UCSD-AML1 (cell line): ENCODE results near the gene DEGS2.
"Not testable (repeated sequence)": the region's sequence is repeated elsewhere in the genome, so short reads cannot be mapped to it uniquely, and the experiment has no call there.

ENCODE experiments used
- DNase-seq: peaks from one replicate; lab custom pipeline; 2025; ENCODE audit not compliant: unreplicated experiment; lab: John Stamatoyannopoulos, UW

The DEGS2 gene

DNA sequence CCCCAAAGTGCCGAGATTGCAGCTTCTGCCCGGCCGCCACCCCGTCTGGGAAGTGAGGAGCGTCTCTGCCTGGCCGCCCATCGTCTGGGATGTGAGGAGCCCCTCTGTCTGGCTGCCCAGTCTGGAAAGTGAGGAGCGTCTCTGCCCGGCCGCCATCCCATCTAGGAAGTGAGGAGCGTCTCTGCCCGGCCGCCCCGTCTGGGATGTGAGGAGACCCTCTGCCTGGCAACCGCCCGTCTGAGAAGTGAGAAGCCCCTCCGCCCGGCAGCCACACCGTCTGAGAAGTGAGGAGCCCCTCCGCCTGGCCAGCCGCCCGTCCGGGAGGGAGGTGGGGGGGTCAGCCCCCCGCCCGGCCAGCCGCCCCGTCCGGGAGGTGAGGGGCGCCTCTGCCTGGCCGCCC lies 21.2 kb upstream of the DEGS2 start:
- not testable (repeated sequence) for DNase-seq

DNA sequence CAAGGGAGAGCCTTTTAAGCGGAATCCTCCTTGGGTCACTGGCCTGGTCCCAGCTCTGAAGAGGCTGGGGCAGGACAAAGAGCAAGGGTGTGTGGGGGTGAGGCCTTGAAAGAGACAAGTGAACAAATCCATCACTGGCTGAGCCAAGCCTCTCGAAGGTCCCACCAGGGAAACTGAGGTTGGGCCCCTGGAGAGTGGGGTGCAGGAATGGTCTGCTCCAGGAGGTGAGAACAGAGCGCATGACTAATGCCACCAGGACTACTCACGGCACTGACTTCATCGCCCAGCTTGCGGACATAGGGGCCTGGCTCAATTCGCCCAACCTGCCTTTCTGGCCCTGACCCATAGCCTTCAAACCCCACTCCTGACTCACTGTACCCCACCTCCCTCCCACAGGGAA lies 19.2 kb upstream of the DEGS2 start:
- no peak for DNase-seq

DNA sequence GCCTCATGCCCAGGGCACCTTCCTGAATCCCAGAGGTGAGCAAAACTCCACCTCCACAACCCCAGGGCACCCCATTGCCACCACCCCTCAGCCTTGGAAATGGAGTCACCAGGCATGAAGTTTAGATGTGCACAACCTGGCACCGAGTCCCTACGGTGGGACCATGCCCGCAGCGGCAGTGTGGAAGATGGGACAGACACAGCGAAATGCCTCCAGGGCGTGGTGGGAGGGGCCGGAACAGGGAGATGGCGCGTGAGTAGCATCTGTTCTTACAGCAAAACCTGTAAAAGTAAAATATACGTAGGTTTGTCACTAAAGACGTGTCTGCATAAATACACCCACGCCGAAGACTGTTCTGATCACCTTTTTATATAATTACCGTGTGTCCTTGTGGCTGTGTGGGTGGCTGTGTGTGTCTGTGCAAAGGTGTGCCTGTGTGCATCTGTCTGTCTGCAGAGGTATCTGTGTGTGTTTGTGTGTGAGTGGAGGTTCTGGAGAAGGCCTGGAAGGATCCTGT lies 17.4 kb upstream of the DEGS2 start:
- DNase-seq, result no peak

DNA sequence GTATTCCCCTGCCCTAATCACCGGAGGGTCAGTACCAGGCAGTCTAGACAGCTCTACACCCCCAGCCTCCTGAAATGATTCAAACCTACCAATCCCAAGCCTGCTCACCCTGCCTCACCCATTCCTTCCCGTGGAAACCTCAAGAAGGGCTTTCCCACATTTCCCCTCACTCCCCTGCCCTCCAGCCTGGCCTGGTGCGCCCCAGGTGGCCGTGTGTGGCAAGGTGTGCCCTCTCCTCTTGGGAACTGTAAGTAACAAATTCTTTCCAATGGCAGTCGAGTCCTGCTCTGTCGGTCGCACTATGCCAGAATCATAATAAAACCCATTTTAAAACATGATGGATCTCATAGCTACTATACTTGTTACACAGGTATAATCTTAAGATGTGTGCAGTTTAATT lies 13.9 kb upstream of the DEGS2 start:
- no peak for DNase-seq

DNA sequence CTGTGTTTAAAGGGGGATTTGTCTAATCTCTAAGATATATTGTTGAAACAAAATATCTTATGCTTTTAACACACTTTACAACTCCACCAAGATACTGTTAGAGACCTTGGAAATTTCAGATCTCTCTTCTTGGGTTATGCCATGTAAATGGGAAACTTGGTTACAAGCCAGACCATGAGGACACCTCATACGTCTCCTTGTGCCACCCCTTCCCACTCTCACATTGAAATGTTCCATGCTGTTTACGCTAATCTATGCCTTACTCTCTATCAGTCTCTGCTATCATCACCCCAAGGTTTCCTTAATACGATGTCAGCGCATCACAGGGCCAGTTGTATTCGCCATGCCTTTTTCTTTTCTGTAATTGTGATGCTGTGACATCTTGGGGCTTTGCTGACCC lies 13.4 kb upstream of the DEGS2 start:
- DNase-seq, result no peak

DNA sequence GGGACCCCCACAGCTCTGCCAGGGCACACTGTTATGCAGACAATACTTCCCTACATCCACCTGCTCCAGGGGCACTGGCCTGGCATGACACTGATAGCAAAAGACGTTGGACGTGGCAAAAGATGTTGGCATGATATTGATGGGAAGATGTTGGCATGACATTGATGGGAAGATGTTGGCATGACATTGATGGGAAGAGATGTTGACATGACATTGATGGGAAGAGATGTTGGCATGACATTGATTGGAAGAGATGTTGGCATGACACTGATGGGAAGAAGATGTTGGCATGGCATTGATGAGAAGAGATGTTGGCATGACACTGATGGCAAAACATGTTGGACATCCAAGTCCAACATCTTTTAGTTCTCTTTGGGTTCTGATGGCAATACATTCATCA lies 11.4 kb upstream of the DEGS2 start:
- no peak for DNase-seq

DNA sequence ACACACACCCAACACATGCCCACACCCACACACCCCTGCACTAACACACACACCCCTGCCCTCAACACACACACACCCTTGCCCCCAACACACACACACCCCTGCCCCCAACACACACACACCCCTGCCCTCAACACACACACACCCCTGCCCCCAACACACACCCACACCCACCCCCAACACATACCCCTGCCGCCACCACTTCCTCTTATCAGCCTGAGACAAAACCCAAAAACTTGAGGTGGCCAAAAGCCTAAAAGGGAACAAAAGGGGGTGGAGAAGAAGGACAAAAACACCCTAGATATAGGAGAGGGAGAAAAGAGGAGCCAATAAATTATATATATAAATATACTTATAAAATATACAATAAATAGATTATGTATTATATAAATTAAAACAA lies 9.1 kb upstream of the DEGS2 start:
- peak; percentile 28 for DNase-seq

DNA sequence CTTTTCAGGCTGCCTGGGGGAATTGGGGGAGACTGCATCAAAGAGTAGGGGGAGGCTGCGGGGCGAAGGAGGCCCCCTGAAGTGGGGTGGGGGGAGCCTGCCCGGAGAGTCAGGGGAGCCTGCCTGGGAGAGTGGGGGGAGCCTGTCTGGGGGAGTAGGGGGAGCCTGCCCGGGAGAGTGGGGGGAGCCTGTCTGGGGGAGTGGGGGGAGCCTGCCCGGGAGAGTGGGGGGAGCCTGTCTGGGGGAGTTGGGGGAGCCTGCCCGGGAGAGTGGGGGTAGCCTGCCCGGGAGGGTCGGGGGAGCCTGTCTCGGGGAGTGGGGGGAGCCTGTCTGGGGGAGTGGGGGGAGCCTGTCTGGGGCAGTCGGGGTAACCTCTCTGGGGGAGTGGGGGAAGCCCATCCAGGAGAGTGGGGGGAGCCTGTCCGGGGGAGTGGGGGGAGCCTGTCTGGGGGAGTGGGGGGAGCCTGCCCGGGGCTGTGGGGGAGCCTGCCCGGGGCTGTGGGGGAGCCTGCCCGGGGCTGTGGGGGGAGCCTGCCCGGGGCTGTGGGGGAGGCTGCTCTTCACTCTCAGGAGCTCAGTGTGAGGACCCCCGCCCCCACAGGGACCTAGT lies 6.5 kb upstream of the DEGS2 start:
- DNase-seq, result no peak

DNA sequence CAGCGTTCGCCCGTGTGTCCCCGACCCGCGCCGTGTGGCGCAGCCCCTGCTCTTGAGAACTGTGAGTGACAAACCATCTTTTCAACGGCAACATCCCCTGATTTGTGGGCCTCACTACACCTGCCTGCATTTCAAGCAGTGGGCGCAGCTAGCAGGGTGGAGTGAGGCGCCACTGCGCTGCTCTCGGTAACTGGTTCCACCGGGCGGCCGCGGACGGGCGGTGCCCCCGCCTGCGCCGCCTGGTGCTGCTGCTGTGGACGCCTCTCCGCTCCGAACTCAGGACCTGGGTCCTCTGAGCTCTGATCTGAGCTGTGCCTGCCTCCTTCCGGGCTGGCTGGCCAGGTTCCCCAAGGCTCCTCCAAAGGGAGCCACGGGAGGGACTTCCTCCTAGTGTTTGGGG lies 5.9 kb upstream of the DEGS2 start:
- DNase-seq, result no peak

DNA sequence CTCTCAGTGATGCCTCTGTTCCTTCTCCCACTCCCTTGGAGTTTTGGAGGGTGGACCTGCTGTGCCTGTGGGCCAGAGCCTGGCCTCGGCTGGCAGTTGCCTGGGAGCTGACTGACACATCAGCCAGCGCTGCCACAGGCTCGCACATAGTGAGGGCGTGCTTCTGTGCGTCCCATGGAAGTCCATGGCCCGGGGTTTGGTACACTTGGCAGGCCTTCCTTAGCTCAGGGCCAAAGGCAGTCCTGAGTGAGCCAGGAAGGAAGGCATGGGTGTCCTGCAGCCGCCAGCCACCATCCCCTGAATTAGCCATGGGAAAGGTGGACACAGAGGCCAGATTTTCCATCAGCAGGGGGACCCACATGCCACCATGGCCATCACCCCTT lies 1.1 kb upstream of the DEGS2 start:
- DNase-seq, result no peak

DNA sequence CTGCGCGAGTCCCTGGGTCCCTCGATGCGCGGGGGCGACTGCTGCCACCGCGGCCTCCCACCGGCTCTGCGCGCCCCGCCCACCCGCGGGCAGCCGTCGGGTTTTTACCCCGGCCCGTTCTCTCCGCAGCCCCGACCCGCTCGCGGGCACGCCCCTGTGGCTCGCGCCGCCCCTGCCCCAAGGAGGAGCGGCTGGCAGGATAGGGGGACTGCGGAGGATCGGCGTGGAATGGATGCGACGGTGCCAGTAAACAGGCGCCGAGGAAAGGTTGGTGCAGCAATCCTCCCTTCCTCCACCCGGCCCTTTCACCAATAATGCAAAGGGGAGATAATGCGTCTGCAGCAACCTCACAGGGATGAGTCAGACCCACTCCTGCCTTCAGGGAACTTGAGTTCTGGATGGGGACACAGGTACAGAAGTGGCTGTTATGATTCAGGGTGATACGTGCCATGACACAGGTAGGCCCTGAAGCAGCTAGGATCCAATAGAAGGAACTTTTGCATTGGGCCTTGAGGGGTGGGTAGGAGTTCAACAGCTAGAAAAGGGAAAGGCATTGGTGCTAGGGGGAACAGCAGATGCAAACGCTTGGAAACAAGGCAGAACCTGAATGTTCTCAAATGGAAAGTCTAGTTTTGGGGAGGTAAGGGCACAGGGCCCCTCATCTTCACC lies 554 bp upstream of the DEGS2 start:
- DNase-seq, result no peak

DNA sequence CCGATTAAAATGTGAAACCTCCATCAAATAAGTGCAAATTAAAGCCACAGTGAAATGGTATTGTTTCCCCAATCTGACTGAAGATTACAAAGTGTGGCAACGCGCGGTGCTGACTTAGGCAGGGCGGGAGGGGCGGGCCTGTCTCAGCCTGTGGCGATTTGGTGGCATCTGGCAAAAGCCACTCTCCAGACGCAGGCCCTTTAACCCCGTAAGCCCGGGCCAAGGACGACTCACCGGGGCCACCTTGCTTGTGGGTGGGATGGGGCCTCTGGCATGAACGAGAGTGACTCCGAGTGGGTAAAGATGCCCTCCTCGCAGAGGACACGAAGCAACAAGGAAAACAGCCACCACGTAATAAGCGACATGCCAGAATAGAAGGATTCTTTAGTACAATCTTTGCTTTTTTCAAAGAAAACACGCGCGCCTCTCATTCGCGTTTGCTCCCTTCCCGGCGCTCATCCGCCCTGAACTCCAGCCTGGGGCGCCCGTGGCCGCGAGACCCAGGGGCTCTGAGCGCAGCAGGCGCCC lies 815 bp downstream of the DEGS2 start:
- DNase-seq, result no peak

DNA sequence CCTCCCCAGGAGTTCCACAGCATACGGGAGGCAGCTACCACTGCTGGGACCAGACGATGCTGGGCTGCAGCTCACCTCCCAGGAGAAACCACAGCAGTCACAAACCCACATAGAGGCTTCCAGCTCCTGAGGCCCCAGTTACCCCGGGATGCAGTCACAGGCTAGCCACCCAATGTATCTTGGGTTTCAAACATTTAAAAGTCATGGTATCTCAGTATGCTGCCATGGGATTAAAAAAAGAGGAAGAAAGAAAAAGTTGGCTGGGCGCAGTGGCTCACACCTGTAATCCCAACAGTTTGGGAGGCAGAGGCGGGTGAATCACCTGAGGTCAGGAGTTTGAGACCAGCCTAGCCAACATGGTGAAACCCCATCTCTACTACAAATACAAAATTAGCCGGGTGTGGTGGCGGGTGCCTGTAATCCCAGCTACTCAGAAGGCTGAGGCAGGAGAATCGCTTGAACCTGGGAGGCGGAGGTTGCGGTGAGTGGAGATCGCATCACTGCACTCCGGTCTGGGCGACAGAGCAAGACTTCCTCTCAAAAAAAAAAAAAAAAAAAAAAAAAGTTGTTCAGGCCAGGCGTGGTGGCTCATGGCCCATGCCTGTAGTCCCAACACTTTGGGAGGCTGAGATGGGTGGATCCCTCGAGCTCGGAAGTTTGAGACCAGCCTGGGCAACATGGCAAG lies 1.8 kb downstream of the DEGS2 start:
- not testable (repeated sequence) for DNase-seq

DNA sequence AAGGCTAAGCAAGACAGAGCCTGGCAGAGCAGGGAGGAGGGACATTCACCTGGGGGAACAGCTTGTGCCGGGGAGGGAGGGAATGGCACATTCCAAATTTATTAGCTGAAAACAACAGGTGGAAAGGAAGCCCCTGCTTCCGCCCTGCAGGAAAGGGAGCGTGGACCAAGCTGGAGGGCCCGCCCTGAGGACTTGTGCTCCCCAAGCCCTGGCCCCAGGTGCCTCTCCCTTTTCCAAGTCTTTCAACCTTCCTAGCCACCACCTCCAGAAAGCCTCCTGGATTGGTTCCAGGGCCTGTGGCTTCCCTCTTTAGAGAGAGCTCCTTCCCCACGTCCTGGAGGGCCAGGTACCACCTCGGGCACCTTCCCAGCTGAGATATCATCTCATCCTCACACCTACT lies 2.7 kb downstream of the DEGS2 start:
- no peak for DNase-seq

DNA sequence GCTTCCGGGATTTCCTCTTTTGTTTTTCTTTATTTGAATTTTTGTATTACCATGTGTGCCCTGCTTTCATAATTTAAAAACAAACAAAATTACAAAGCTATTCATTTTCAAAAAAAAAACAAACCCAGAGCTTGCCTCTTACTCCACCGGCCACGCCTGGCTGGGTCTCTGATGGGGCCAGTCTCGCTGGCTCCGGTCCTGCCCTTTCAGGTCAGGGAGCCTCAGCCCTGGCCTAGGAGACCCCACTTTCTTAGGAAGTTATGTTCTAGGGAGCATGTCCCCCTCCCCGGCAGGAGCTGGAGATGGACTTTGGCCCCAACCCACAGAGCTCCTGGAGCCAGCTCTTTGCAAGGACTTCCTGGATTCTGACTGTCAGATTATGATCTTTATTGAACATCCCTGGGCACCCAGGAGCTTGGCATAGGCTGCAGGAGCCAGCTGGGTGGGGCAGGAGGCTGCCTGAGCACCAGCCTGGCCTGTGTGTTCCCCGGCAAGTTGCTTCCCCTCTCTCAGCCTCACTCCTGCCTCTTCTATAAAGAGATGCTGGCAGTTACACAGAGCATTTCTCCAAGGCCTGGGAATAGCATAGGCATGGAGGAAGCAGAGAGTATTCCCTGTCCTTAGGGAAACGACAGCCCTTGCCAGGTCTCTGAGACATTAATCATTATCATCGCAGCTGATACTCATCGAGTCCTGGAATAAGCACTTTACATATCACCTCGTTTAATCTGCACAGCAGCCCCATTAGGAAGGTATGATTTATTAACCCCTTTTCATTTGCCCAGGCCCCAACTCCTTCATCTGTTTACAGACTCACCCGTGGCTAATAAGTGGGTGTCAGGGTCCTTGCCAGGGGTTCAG lies 3.5 kb downstream of the DEGS2 start:
- DNase-seq, result no peak

DNA sequence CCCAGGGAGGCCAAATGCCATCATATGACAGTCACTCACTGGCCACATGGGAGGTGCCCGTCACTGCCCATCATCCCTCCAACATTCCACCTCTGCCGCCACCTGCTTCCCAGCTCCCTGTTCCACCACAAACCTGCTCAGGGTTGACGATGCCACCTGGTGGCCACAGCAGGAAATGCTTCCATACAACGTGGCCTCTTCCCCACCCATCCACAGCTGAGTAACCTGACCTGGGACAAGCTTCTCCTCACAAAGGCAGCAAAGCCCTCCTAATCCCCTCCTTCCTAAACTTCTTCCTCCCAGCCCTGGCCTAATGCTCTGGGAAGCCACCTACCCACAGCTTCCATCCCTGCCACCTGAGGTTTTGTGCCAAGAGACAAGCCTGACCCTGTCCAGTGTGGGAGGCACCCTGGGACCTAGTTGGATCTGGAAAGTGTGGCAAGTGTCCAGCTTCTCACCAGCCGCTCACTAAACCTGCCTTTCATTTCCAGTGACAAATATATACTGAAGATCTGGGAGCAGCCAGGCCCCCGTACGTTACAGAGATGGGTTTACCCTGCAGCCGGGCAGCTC lies 4.3 kb downstream of the DEGS2 start:
- DNase-seq, result peak; percentile 37

DNA sequence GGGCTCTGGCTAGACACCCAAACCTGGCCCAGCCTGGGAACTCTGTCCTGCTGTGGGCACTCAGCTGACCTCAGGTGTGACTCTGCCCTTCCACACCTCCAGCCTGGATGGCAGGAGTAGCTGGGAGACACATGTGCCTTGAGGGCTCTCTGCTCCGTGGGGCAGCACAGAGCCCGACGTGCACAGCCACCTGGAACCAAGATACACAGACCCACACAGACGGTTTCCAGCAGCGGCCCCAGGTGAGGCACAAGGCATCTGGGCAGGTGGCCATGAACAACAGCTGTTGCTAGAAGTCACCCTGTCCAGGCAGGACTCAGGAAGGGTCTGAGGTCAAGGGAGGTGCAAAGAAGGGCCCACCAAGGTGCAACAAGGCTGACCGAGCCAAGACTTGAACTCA lies 5.9 kb downstream of the DEGS2 start:
- no peak for DNase-seq

DNA sequence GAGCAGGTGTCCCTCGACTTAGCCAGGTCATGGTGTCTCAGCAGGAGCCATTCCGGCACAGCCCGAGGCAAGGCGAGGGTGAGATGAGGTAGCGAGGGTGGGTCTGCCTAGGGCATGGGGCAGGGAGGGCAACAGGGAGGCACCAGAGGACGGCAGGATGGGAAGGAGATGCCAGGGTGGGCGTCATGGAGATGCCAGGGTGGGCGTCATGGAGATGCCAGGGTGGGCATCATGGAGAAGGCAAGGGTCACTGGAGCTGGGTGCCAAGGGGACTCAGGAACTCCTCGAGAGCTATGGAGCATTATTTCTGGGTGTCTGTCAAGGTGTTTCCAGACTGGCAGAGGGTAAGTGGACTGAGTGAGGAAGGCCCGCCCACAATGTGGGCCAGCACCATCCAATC lies 7.4 kb downstream of the DEGS2 start:
- no peak for DNase-seq

DNA sequence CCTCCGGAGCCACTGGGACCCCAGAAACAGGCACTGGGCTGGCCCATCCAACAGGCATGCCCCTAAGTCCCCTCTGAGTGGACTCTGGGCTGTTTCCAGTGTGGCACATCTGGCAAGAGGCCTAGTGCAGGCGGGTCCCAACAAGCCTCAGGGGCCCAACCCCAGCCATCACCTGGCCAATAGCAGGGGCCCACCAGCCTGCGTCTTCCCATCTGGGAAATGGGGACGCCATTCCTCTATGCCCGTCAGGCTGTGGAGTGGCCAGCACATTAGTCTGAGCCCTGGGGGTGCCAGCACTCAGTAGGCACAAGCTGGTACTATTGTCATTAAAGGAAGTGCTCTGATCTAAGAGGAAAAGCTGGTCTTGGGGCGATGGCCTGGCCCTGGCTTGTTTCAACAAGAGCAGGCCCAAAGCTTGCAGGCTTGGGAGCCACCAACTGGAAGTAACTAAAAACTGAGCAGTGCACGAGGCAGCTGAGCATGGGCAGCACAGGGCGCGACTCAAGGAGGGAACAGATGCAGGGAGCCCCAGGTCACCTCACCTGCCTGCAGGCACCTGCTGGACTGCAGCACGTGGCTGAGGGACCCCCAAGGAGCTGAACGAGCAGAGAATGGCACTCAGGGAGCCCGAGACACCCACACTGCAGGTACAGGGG lies 8.4 kb downstream of the DEGS2 start:
- DNase-seq, result no peak

DNA sequence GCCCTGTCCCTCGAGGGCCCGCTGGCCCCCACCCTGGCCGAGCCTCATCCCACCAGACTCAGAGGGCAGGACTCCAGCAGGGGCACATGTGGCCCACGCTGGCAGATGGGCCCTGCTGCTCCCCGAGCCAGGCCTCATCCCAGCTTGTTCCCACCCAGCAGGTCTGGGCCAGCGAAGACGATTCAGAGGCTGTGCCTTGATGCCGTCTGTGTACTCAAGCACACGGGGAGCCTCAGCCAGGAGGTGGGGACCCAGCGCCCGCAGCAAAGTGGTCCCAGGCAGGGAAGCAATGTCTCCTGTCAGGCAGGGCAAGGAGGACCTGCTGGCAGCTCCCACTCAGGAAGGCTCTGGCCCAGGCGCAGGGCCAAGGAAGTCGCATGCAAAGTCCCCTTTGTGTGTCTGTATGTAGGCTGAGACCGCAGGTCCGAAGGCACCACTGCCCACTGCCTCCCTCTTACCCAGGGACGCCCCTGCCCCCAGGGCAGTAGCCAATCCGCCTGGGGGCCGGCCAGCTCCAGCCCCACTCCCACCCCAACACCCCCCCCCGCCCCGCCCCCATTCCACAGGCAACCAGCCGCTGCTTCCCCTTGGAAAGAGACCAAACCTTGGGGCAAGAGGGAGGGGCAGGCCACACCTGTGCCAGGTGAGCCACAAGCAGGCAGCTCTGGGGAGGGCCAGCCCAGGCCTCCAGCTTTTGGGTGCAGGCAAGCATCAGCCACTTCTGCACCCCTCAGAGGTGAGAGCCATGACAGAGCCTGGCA lies 9.4 kb downstream of the DEGS2 start:
- no peak for DNase-seq
